GM12878 (cell line): Measurements from ENCODE around the gene PPP6R2. TPM values are rescaled to one million over a fixed set of nuclear protein-coding genes. Genes with fewer than 3 reads are reported as not detected.

Experiments used
- ATAC-seq: fragments of 200-7000 bp; cut with Tn5 transposase; 3 replicates; pipeline ENCODE4 v1.9.1; 2020; ENCODE audit warnings: mild to moderate bottlenecking, moderate library complexity
- BruUV-seq: library from RNA; stranded (reverse); fragments of 400-500 nt; replicated peaks from 2 replicates; lab custom pipeline; 2021; lab: Mats Ljungman, UMichigan
- CTCF ChIA-PET: fragments of 300-600 bp; sonication (Branson Sonifier 250); formaldehyde crosslinking; extraction: SDS; loops from one replicate; lab custom pipeline; 2021; ENCODE audit warnings: inconsistent platforms; lab: Yijun Ruan, JAX
- POLR2A ChIA-PET: fragments of 350-600 bp; formaldehyde crosslinking; extraction: SDS; loops from one replicate; lab custom pipeline; 2021; ENCODE audit warnings: inconsistent platforms; lab: Charles Lee
- RAD21 ChIA-PET: fragments of 300-600 bp; sonication (Branson Sonifier 250); formaldehyde crosslinking; loops from one replicate; lab custom pipeline; 2023; ENCODE audit warnings: antibody characterized with exemption; ENCODE audit not compliant: unreplicated experiment; lab: Charles Lee
- SMC1A ChIA-PET: fragments of 300-600 bp; sonication (Branson Sonifier 250); formaldehyde crosslinking; loops from one replicate; lab custom pipeline; 2023; ENCODE audit not compliant: unreplicated experiment, uncharacterized antibody; lab: Charles Lee
- DNase-seq: peaks from one replicate; pipeline ENCODE4 v3.0.0-alpha.2; 2011; ENCODE audit warnings: low read depth, low spot score
- FAIRE-seq: peaks from 3 replicates; lab custom pipeline; 2011; peaks lifted over from hg19 to GRCh38; lab: Jason Lieb, UNC
- H2AFZ ChIP-seq: 2 replicates; pipeline ENCODE4 v1.6.0; 2011; ENCODE audit warnings: low read depth, low read length, control low read depth; ENCODE audit not compliant: control insufficient read depth
- H3K27ac ChIP-seq: 2 replicates; pipeline ENCODE4 v1.5.1; 2011; ENCODE audit warnings: control low read depth; ENCODE audit not compliant: control insufficient read depth, insufficient read depth
- H3K27me3 ChIP-seq, 2 experiments: replicated peaks in 1 of 2; 2 replicates each; pipeline versions ENCODE4 v1.6.0 to v1.6.1; 2011; ENCODE audit warnings: low read length in 1 of 2; ENCODE audit not compliant: control insufficient read depth in 2 of 2, insufficient read depth in 2 of 2
- H3K36me3 ChIP-seq, 2 experiments: 2 replicates each; pipeline ENCODE4 v1.5.1; 2011; ENCODE audit warnings: low read length in 1 of 2; ENCODE audit not compliant: control insufficient read depth in 2 of 2, insufficient read depth in 2 of 2
- H3K4me1 ChIP-seq: 2 replicates; pipeline ENCODE4 v1.6.1; 2011; ENCODE audit warnings: mild to moderate bottlenecking, low read length, moderate library complexity, mixed read lengths; ENCODE audit not compliant: control insufficient read depth, insufficient read depth
- H3K4me2 ChIP-seq: 2 replicates; pipeline ENCODE4 v1.6.0; 2011; ENCODE audit warnings: control low read depth; ENCODE audit not compliant: control insufficient read depth, insufficient read depth
- H3K4me3 ChIP-seq: fragments of 200-600 bp; sonication (generic); 2 replicates; pipeline ENCODE4 v1.5.1; 2016
- H3K79me2 ChIP-seq: 2 replicates; pipeline ENCODE4 v1.6.0; 2011; ENCODE audit warnings: low read length; ENCODE audit not compliant: control insufficient read depth, insufficient read depth
- H3K9ac ChIP-seq: 2 replicates; pipeline ENCODE4 v1.8.0; 2011; ENCODE audit warnings: low read length, control low read depth, mixed read lengths; ENCODE audit not compliant: control insufficient read depth, insufficient read depth
- H3K9me3 ChIP-seq: replicated peaks from 3 replicates; pipeline ENCODE4 v1.5.1; 2011; ENCODE audit warnings: mild to moderate bottlenecking, low read length; ENCODE audit not compliant: control insufficient read depth, insufficient read depth
- H4K20me1 ChIP-seq: 2 replicates; pipeline ENCODE4 v1.6.0; 2011; ENCODE audit not compliant: control insufficient read depth, insufficient read depth
- CHD1 ChIP-seq: IDR thresholded peaks from 2 replicates; pipeline ENCODE4 v1.6.1; 2012; ENCODE audit warnings: low read depth, low read length, improper control_type of control experiment
- EED ChIP-seq: sonication (generic); IDR thresholded peaks from 2 replicates; pipeline ENCODE4 v1.6.1; 2016; ENCODE audit warnings: antibody characterized with exemption, low read depth
- HDAC6 ChIP-seq: fragments of 200-600 bp; sonication (generic); IDR thresholded peaks from one replicate; pipeline ENCODE4 v1.8.0; 2017; ENCODE audit warnings: antibody characterized with exemption; ENCODE audit not compliant: unreplicated experiment
- LARP7 ChIP-seq: fragments of 450-650 bp; IDR thresholded peaks from 2 replicates; pipeline ENCODE4 v1.6.1; 2017; ENCODE audit warnings: mild to moderate bottlenecking
- MTA2 ChIP-seq: fragments of 450-650 bp; IDR thresholded peaks from 2 replicates; pipeline ENCODE4 v1.6.1; 2016; ENCODE audit warnings: low read depth, mild to moderate bottlenecking, moderate library complexity
- NR2C2 ChIP-seq: IDR thresholded peaks from 2 replicates; pipeline ENCODE4 v1.6.1; 2011; ENCODE audit warnings: borderline replicate concordance, low read depth; ENCODE audit not compliant: control insufficient read depth, insufficient read length
- NRF1 ChIP-seq: conservative IDR thresholded peaks from 2 replicates; pipeline ENCODE4 v1.6.1; 2011; ENCODE audit warnings: mild to moderate bottlenecking, low read depth, low read length, improper control_type of control experiment
- RUNX3 ChIP-seq: IDR thresholded peaks from 2 replicates; pipeline ENCODE4 v1.6.1; 2012; ENCODE audit warnings: low read length, inconsistent platforms
- SREBF1 ChIP-seq: IDR thresholded peaks from 2 replicates; pipeline ENCODE4 v1.6.1; 2012; ENCODE audit warnings: mild to moderate bottlenecking, low read length
- TBL1XR1 ChIP-seq: IDR thresholded peaks from 2 replicates; pipeline ENCODE4 v1.6.1; 2012; ENCODE audit warnings: low read depth, low read length, improper control_type of control experiment
- YY1 ChIP-seq: IDR thresholded peaks from 2 replicates; pipeline ENCODE4 v1.6.1; 2011; ENCODE audit warnings: low read depth, mild to moderate bottlenecking, low read length
- ZBED1 ChIP-seq: IDR thresholded peaks from 2 replicates; pipeline ENCODE4 v1.6.1; 2016; ENCODE audit warnings: borderline replicate concordance
- WGBS: methylation state at CpG from one replicate; pipeline ENCODE4 v1.1.6; 2016; ENCODE audit warnings: low lambda C conversion rate; ENCODE audit not compliant: insufficient replicate concordance, insufficient coverage; ENCODE audit errors: missing lambda C conversion rate; 5-methylcytosine and 5-hydroxymethylcytosine counted together
- in situ Hi-C: fragments of 300-500 bp; cut with MboI; formaldehyde crosslinking; loops from 9 replicates; pipeline ENCODE4 v1.14.3; 2018; ENCODE audit warnings: mixed read lengths
- intact Hi-C: fragments of 100-400 bp; cut with micrococcal nuclease; formaldehyde crosslinking; loops from one replicate; pipeline ENCODE4 v1.14.2; 2022; ENCODE audit not compliant: unreplicated experiment
- polyA plus RNA-seq, 11 experiments: library from polyadenylated mRNA; depleted of rRNA in 4 of 11; unstranded in 6 of 11; stranded (reverse) in 5 of 11; fragments of >200 nt; fragmentation: Nextera tagmentation in 4 of 11; fragmentation: Illumina TruSeq in 1 of 11; extraction: Ambion mirVana in 4 of 11; extraction: Trizol in 1 of 11; gene quantifications; 1 replicate in 1 of 11; 2 replicates in 10 of 11; pipeline versions ENCODE4 v1.2.1 to v1.2.3, GENCODE V29; 2011 to 2016; ENCODE audit warnings: inconsistent platforms in 2 of 11, missing spikeins in 2 of 11, low read depth in 1 of 11
- total RNA-seq, 4 experiments: library from RNA; depleted of rRNA in 3 of 4; stranded (reverse); fragments of >200 nt in 3 of 4; fragmentation: Illumina TruSeq in 1 of 4; extraction: Trizol in 1 of 4; gene quantifications; 2 replicates each; pipeline versions ENCODE4 v1.2.1 to v1.2.3, GENCODE V29; 2013 to 2021
- TF ChIP-seq, protein P1 (sequence below): fragments of 450-650 bp; IDR thresholded peaks from 2 replicates; pipeline ENCODE4 v1.6.1; 2017; ENCODE audit warnings: mild to moderate bottlenecking
- TF ChIP-seq, protein P2 (sequence below): IDR thresholded peaks from 2 replicates; pipeline ENCODE4 v1.6.1; 2012; ENCODE audit warnings: mild to moderate bottlenecking, low read depth, low read length
- TF ChIP-seq, protein P3 (sequence below): fragments of 450-650 bp; IDR thresholded peaks from 2 replicates; pipeline ENCODE4 v1.6.1; 2017; ENCODE audit warnings: low read depth, mild to moderate bottlenecking, moderate library complexity
- TF ChIP-seq, protein P4 (sequence below): fragments of 450-650 bp; IDR thresholded peaks from 2 replicates; pipeline ENCODE4 v1.6.1; 2014; ENCODE audit warnings: mild to moderate bottlenecking
- TF ChIP-seq, protein P5 (sequence below): fragments of 450-650 bp; IDR thresholded peaks from 2 replicates; pipeline ENCODE4 v1.6.1; 2016; ENCODE audit warnings: mild to moderate bottlenecking

PPP6R2 gene
- total and polyA plus RNA-seq, 10 of the 15 experiments (the other 5 are each of a cell fraction or from before 2014, with no cell fraction given) = 0.29 to 52.6 (median 25.4) TPM

DNA sequence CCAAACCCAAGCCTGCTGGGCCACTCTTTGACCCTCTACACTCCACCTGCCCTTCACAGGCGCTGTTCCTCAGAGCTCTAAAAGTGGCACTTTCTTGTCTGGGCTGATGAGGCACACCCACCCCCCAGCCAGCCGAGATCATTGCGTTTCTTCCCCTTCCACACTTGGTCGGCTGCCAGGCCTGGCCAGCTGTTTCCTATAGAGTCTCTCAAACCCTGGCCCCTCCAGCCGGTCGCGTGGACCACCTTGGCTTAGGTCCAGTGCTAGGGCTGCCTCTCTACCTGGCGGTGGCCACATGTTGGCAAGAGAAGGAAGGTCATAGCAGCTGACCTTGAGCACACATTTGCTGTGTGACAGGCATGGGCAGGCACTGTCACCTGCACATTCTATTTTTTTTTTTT, 60.6 kb downstream of the PPP6R2 start:
- H3K9ac ChIP-seq = no peak overlapping the region
- H3K79me2 ChIP-seq = no peaks in the 10 kb centered on the region
- H4K20me1 ChIP-seq = no peaks in the 10 kb centered on the region
- DNase-seq (no peak), ATAC-seq (no peak), FAIRE-seq (no peak)
- TF ChIP-seq ZBED1 (no peak), SREBF1 (no peak), LARP7 (no peak), TBL1XR1 (no peak), MTA2 (no peak), EED (no peak), CHD1 (no peak), HDAC6 (no peak), NR2C2 (no peak), RUNX3 (no peak), YY1 (no peak), NRF1 (no peak)
- TF ChIP-seq, protein P1, sequence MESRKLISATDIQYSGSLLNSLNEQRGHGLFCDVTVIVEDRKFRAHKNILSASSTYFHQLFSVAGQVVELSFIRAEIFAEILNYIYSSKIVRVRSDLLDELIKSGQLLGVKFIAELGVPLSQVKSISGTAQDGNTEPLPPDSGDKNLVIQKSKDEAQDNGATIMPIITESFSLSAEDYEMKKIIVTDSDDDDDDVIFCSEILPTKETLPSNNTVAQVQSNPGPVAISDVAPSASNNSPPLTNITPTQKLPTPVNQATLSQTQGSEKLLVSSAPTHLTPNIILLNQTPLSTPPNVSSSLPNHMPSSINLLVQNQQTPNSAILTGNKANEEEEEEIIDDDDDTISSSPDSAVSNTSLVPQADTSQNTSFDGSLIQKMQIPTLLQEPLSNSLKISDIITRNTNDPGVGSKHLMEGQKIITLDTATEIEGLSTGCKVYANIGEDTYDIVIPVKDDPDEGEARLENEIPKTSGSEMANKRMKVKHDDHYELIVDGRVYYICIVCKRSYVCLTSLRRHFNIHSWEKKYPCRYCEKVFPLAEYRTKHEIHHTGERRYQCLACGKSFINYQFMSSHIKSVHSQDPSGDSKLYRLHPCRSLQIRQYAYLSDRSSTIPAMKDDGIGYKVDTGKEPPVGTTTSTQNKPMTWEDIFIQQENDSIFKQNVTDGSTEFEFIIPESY = no peak
- TF ChIP-seq, protein P2, sequence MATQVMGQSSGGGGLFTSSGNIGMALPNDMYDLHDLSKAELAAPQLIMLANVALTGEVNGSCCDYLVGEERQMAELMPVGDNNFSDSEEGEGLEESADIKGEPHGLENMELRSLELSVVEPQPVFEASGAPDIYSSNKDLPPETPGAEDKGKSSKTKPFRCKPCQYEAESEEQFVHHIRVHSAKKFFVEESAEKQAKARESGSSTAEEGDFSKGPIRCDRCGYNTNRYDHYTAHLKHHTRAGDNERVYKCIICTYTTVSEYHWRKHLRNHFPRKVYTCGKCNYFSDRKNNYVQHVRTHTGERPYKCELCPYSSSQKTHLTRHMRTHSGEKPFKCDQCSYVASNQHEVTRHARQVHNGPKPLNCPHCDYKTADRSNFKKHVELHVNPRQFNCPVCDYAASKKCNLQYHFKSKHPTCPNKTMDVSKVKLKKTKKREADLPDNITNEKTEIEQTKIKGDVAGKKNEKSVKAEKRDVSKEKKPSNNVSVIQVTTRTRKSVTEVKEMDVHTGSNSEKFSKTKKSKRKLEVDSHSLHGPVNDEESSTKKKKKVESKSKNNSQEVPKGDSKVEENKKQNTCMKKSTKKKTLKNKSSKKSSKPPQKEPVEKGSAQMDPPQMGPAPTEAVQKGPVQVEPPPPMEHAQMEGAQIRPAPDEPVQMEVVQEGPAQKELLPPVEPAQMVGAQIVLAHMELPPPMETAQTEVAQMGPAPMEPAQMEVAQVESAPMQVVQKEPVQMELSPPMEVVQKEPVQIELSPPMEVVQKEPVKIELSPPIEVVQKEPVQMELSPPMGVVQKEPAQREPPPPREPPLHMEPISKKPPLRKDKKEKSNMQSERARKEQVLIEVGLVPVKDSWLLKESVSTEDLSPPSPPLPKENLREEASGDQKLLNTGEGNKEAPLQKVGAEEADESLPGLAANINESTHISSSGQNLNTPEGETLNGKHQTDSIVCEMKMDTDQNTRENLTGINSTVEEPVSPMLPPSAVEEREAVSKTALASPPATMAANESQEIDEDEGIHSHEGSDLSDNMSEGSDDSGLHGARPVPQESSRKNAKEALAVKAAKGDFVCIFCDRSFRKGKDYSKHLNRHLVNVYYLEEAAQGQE = no peak
- TF ChIP-seq, protein P3, sequence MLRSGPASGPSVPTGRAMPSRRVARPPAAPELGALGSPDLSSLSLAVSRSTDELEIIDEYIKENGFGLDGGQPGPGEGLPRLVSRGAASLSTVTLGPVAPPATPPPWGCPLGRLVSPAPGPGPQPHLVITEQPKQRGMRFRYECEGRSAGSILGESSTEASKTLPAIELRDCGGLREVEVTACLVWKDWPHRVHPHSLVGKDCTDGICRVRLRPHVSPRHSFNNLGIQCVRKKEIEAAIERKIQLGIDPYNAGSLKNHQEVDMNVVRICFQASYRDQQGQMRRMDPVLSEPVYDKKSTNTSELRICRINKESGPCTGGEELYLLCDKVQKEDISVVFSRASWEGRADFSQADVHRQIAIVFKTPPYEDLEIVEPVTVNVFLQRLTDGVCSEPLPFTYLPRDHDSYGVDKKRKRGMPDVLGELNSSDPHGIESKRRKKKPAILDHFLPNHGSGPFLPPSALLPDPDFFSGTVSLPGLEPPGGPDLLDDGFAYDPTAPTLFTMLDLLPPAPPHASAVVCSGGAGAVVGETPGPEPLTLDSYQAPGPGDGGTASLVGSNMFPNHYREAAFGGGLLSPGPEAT = no peak
- TF ChIP-seq, protein P4, sequence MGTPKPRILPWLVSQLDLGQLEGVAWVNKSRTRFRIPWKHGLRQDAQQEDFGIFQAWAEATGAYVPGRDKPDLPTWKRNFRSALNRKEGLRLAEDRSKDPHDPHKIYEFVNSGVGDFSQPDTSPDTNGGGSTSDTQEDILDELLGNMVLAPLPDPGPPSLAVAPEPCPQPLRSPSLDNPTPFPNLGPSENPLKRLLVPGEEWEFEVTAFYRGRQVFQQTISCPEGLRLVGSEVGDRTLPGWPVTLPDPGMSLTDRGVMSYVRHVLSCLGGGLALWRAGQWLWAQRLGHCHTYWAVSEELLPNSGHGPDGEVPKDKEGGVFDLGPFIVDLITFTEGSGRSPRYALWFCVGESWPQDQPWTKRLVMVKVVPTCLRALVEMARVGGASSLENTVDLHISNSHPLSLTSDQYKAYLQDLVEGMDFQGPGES = no peak
- TF ChIP-seq, protein P5, sequence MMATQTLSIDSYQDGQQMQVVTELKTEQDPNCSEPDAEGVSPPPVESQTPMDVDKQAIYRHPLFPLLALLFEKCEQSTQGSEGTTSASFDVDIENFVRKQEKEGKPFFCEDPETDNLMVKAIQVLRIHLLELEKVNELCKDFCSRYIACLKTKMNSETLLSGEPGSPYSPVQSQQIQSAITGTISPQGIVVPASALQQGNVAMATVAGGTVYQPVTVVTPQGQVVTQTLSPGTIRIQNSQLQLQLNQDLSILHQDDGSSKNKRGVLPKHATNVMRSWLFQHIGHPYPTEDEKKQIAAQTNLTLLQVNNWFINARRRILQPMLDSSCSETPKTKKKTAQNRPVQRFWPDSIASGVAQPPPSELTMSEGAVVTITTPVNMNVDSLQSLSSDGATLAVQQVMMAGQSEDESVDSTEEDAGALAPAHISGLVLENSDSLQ = no peak
- ChIA-PET POLR2A (no interaction called here), SMC1A (no interaction called here), CTCF (interaction anchor here (1.1 kb wide), 1 partner anchor 163 kb away, joined by 3 read pairs; no protein-coding TSS in a partner anchor), RAD21 (interaction anchor here (0.7 kb wide), 1 partner anchor 96 kb away, joined by 3 read pairs; no protein-coding TSS in a partner anchor)
- no peaks in the 10 kb centered on the region for H3K27me3 ChIP-seq
- H3K9me3 ChIP-seq = no peaks in the 10 kb centered on the region
- peaks cover 19 to 23% of the 10 kb centered on the region in 2 experiments for H3K36me3 ChIP-seq
- 93% methylated on average over 8 of the region's 8 CpGs for WGBS
- H3K4me2 ChIP-seq = no peak overlapping the region
- intact Hi-C loops (no loop called here), in situ Hi-C loops (no loop called here)
- no peak overlapping the region for H3K4me3 ChIP-seq
- no TSS peak for BruUV-seq
- no peak overlapping the region for H3K27ac ChIP-seq
- no peak overlapping the region for H2AFZ ChIP-seq
- H3K4me1 ChIP-seq = peaks cover 9% of the 10 kb centered on the region
